ENCODE data around the gene WDFY2. TPM values are rescaled to one million over a fixed set of nuclear protein-coding genes. Genes with fewer than 3 reads are reported as not detected.
A peak's percentile ranks its signal among the peaks of the same experiment; 100 is the strongest.

Gene WDFY2
- total and polyA plus RNA-seq, 4 donors, result 4.6 to 27.3 (median 10.9) TPM

DNA sequence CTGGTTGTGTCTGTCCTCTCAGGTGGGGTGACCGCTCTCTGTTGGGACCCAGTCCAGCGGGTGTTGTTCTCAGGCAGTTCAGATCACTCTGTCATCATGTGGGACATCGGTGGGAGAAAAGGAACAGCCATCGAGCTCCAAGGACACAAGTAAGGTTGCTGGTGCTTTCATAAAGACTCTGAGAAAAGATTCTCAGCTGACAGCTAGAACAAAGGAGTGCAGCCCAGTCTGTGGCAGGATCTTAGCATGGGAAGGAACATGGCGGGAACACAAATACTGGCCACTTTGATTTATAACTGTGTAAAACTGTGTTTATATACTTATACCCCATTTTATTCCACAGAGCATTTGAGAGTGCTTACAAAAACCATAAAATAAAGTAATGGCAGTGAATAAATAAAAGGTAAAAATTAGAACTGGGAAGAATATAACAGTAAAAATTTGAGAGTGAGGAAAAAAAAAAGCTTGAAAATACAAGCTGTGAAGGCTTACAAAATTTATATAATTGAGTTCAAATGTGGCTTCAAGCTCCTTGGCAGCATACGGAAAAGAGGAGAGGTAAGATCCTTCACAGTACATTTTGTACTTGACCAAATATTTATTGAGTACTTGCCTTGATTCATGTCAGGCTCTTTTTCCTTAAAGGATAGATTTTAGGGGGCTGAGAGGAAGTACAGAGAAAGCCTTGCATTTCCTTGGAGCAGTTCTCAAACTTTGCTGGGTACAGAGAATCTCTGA is 154.9 kb downstream of the WDFY2 start:
- WGBS, 2 donors, result 80 to 84% methylated on average over 6 of the region's 6 CpGs
- no peak for ATAC-seq (ENCODE audit: insufficient read depth, low FRiP score)

GRCh38 chr13:51740698-51741097 is 156.4 kb downstream of the WDFY2 start:
- Histone ChIP-seq H3K9ac (ENCODE audit: insufficient read depth in 1 of 2, low read length in 2 of 2) (no peak overlapping the region), H3K4me1 (ENCODE audit: control insufficient read depth in 5 of 5, insufficient read depth in 5 of 5, low read length in 5 of 5) (peaks cover 0 to 15% (median 3%) of the 10 kb centered on the region in 5 donors), H3K4me3 (no peak overlapping the region), H3K27me3 (ENCODE audit: control insufficient read depth in 3 of 3, insufficient read depth in 3 of 3, low read length in 2 of 3) (peaks cover 0 to 2% (median 0%) of the 10 kb centered on the region in 3 donors), H3K36me3 (ENCODE audit: control insufficient read depth in 4 of 4, insufficient read depth in 4 of 4, low read length in 4 of 4) (peaks cover 2 to 5% (median 4%) of the 10 kb centered on the region in 4 donors), H3K27ac (ENCODE audit: low read depth in 1 of 2, low read length in 1 of 2) (no peak overlapping the region), H3K9me3 (ENCODE audit: control insufficient read depth in 4 of 4, insufficient read depth in 3 of 4, low read length in 3 of 4) (no peaks in the 10 kb centered on the region)
- ATAC-seq (ENCODE audit: insufficient read depth, low FRiP score) (no peak), DNase-seq (no peak)
- TF ChIP-seq, protein P1, sequence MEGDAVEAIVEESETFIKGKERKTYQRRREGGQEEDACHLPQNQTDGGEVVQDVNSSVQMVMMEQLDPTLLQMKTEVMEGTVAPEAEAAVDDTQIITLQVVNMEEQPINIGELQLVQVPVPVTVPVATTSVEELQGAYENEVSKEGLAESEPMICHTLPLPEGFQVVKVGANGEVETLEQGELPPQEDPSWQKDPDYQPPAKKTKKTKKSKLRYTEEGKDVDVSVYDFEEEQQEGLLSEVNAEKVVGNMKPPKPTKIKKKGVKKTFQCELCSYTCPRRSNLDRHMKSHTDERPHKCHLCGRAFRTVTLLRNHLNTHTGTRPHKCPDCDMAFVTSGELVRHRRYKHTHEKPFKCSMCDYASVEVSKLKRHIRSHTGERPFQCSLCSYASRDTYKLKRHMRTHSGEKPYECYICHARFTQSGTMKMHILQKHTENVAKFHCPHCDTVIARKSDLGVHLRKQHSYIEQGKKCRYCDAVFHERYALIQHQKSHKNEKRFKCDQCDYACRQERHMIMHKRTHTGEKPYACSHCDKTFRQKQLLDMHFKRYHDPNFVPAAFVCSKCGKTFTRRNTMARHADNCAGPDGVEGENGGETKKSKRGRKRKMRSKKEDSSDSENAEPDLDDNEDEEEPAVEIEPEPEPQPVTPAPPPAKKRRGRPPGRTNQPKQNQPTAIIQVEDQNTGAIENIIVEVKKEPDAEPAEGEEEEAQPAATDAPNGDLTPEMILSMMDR (IDR thresholded peaks at IDR 0.05; ENCODE audit: control extremely low read depth, extremely low read depth), result no peak
- WGBS, 2 donors, result 74 to 86% methylated on average over 5 of the region's 5 CpGs

More for the DNA sequence above, 154.9 kb downstream of the WDFY2 start:
- H3K9me3 ChIP-seq (ENCODE audit: control insufficient read depth in 4 of 4, insufficient read depth in 3 of 4, low read length in 3 of 4), result no peaks in the 10 kb centered on the region
- H3K27ac ChIP-seq (ENCODE audit: low read depth in 1 of 2, low read length in 1 of 2), result peak overlapping the region in 1 of 2 donors; percentile 59
- peaks cover 0 to 15% (median 3%) of the 10 kb centered on the region in 5 donors for H3K4me1 ChIP-seq (ENCODE audit: control insufficient read depth in 5 of 5, insufficient read depth in 5 of 5, low read length in 5 of 5)
- TF ChIP-seq, protein P1 (IDR thresholded peaks at IDR 0.05; ENCODE audit: control extremely low read depth, extremely low read depth), result no peak
- no peak for DNase-seq
- peaks cover 0 to 3% (median 0%) of the 10 kb centered on the region in 3 donors for H3K27me3 ChIP-seq (ENCODE audit: control insufficient read depth in 3 of 3, insufficient read depth in 3 of 3, low read length in 2 of 3)
- H3K4me3 ChIP-seq, result no peak overlapping the region
- peaks cover 3 to 10% (median 4%) of the 10 kb centered on the region in 4 donors for H3K36me3 ChIP-seq (ENCODE audit: control insufficient read depth in 4 of 4, insufficient read depth in 4 of 4, low read length in 4 of 4)
- H3K9ac ChIP-seq (ENCODE audit: insufficient read depth in 1 of 2, low read length in 2 of 2), result peak overlapping the region in 1 of 2 donors; percentile 47

DNA sequence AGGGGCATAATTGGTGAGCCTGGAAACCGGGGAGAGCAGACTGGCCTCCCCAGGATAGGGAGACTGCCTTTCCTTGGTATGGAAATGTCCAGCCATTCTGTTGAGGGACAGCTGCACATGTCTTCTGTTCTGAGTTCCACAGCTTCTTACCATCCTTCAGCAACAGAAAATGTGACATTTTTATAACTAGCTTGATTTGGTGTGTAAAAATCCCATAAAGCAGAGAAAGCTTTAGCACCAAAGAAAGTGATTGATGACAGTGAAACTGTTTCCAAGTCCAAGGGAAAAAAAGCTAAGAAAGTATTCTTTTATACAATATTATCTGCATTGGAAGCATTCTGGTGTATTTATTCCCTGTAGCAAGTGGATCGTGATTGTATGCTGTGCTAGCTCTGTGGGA is 157.8 kb downstream of the WDFY2 start:
- H3K27ac ChIP-seq (ENCODE audit: low read depth in 1 of 2, low read length in 1 of 2), result no peak overlapping the region
- peaks cover 0 to 15% (median 3%) of the 10 kb centered on the region in 5 donors for H3K4me1 ChIP-seq (ENCODE audit: control insufficient read depth in 5 of 5, insufficient read depth in 5 of 5, low read length in 5 of 5)
- no peak overlapping the region for H3K9ac ChIP-seq (ENCODE audit: insufficient read depth in 1 of 2, low read length in 2 of 2)
- H3K4me3 ChIP-seq, result no peak overlapping the region
- TF ChIP-seq, protein P1 (IDR thresholded peaks at IDR 0.05; ENCODE audit: control extremely low read depth, extremely low read depth), result no peak
- H3K36me3 ChIP-seq (ENCODE audit: control insufficient read depth in 4 of 4, insufficient read depth in 4 of 4, low read length in 4 of 4), result peaks cover 2 to 5% (median 4%) of the 10 kb centered on the region in 4 donors
- ATAC-seq (ENCODE audit: insufficient read depth, low FRiP score) (no peak), DNase-seq (no peak)
- no peaks in the 10 kb centered on the region for H3K9me3 ChIP-seq (ENCODE audit: control insufficient read depth in 4 of 4, insufficient read depth in 3 of 4, low read length in 3 of 4)
- 92 to 95% methylated on average over 2 of the region's 2 CpGs for WGBS, 2 donors
- no peaks in the 10 kb centered on the region for H3K27me3 ChIP-seq (ENCODE audit: control insufficient read depth in 3 of 3, insufficient read depth in 3 of 3, low read length in 2 of 3)

Measured in lung (tissue), 12 donors.